ENCODE measurements around the gene VCAM1. TPM values are rescaled to one million over a fixed set of nuclear protein-coding genes. Genes with fewer than 3 reads are reported as not detected.

VCAM1 gene
- total and polyA plus RNA-seq, 9 of the 15 experiments (the other 6 are each of a cell fraction or from before 2014, with no cell fraction given) = 0.04 to 0.13 TPM; not detected in 7

DNA sequence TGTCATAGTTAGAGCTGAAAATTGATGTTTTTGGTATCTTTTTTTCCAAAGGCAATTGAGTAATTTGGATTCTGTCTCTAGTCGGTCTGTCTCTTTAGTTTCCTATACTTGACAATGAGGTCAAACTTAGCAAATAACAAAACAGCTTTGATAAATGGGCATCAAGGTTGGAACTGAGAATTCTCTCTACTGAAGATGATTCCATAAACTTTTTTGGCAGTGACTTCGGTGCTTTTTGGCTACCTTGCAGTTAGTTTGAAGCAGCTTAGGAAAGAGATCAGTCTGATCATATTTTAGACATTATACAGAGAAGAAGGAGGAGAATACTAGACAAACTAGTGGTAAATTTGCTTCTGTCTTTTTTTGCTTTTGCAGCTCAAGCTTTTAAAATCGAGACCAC is 559 bp downstream of the VCAM1 start (continued):
- TF ChIP-seq, protein P1, sequence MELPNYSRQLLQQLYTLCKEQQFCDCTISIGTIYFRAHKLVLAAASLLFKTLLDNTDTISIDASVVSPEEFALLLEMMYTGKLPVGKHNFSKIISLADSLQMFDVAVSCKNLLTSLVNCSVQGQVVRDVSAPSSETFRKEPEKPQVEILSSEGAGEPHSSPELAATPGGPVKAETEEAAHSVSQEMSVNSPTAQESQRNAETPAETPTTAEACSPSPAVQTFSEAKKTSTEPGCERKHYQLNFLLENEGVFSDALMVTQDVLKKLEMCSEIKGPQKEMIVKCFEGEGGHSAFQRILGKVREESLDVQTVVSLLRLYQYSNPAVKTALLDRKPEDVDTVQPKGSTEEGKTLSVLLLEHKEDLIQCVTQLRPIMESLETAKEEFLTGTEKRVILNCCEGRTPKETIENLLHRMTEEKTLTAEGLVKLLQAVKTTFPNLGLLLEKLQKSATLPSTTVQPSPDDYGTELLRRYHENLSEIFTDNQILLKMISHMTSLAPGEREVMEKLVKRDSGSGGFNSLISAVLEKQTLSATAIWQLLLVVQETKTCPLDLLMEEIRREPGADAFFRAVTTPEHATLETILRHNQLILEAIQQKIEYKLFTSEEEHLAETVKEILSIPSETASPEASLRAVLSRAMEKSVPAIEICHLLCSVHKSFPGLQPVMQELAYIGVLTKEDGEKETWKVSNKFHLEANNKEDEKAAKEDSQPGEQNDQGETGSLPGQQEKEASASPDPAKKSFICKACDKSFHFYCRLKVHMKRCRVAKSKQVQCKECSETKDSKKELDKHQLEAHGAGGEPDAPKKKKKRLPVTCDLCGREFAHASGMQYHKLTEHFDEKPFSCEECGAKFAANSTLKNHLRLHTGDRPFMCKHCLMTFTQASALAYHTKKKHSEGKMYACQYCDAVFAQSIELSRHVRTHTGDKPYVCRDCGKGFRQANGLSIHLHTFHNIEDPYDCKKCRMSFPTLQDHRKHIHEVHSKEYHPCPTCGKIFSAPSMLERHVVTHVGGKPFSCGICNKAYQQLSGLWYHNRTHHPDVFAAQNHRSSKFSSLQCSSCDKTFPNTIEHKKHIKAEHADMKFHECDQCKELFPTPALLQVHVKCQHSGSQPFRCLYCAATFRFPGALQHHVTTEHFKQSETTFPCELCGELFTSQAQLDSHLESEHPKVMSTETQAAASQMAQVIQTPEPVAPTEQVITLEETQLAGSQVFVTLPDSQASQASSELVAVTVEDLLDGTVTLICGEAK (IDR thresholded peaks at IDR 0.05) = no peak
- TF ChIP-seq, protein P1 (CRISPR knock-in tag; IDR thresholded peaks at IDR 0.05) = no peak
- TF ChIP-seq CBFA2T3 (IDR thresholded peaks at IDR 0.05) (no peak), CSDE1 (IDR thresholded peaks at IDR 0.05) (no peak)
- TF ChIP-seq, protein P2, sequence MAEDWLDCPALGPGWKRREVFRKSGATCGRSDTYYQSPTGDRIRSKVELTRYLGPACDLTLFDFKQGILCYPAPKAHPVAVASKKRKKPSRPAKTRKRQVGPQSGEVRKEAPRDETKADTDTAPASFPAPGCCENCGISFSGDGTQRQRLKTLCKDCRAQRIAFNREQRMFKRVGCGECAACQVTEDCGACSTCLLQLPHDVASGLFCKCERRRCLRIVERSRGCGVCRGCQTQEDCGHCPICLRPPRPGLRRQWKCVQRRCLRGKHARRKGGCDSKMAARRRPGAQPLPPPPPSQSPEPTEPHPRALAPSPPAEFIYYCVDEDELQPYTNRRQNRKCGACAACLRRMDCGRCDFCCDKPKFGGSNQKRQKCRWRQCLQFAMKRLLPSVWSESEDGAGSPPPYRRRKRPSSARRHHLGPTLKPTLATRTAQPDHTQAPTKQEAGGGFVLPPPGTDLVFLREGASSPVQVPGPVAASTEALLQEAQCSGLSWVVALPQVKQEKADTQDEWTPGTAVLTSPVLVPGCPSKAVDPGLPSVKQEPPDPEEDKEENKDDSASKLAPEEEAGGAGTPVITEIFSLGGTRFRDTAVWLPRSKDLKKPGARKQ (CRISPR knock-in tag; IDR thresholded peaks at IDR 0.05) = no peak

Data from K562 (cell line).